ENCODE measurements around the gene FRMD4A.
A peak's percentile ranks its signal among the peaks of the same experiment; 100 is the strongest.

The FRMD4A gene

DNA sequence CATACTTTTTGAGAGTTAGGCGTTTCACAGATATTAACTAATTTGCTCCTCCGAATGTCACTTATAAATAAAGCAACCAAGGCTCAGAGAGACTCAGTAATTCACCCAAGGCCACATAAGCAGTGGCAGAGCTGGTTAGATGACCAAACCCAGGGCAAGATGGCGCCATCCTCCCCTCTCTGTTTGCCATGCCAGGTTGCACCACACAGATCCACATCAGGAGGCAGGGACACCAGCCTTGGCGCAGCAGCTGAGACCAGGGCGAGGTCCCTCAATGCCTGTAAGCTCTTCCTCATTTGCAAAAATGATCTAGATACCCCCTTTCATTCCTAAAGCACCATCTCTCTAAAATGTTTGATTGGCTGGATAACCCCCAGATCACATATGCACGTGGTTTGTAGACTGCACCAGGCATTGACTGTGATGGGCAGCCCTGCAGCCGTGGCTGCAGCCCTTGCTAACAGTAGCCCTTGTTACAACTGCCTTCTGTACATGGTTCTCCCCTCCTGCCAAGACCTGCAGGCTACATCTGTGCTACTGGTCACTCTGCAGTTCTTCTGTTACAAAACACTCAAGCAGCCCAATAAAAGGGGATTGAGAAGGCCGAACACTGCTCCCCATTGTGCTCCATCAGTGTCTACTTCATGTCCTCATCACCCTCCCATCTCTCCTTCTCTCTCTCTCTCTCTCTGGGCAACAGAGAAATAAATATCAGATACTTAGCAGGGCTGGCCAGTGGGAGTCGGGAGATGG lies 445.3 kb downstream of the FRMD4A start:
- WGBS = 94% methylated on average over 9 of the region's 9 CpGs
- Histone ChIP-seq H3K4me3 (ENCODE audit: low read length) (no peak overlapping the region), H3K4me1 (ENCODE audit: insufficient read depth, low read length) (peaks cover 57% of the 10 kb centered on the region)

DNA sequence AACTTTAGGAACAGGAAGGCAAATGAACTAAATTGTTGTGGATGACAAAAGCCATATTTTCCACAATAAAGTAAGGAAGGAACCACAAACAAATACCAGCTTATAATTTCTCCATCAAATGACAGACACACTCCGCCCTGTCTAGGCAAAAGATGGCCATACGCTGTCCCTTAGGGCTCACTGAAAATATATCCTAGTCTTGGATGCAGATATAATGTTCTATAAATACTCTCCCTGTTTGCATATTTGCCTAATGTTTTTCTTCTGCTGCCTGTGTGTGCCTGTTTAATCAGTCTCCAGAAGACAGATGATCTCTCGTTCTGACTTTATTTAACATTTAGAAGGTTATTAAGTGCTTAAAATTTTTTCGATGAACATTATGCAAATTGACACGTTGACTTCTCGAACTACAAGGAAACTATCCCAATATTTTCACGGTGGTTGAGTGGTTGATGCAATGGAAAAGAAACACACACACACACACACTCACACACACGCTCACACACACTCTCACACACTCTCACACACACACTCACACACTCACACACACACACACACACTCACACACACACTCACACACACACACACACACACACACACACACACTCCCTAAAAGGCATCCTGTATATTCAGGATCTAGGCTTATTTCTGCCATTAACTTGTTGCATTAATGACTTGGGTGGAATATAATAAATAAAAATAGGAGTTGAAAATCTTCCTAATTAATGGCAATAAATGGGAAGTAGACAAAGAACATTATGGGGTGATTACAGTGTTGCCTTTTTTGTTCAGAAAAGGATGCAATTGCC lies 446.9 kb downstream of the FRMD4A start:
- WGBS = 85% methylated on average over 6 of the region's 8 CpGs
- Histone ChIP-seq H3K4me1 (ENCODE audit: insufficient read depth, low read length) (peaks cover 46% of the 10 kb centered on the region), H3K27me3 (ENCODE audit: insufficient read depth, low read length) (no peaks in the 10 kb centered on the region), H3K36me3 (ENCODE audit: insufficient read depth, low read length) (peaks cover 9% of the 10 kb centered on the region; the same call in 1 of the 2 replicates), H3K4me3 (ENCODE audit: low read length) (no peak overlapping the region), H3K27ac (ENCODE audit: low read depth, low read length) (peak overlapping the region; percentile 97), H3K9me3 (ENCODE audit: insufficient read depth, low read depth, low read length) (no peaks in the 10 kb centered on the region), H3K9ac (ENCODE audit: low read depth, low read length) (peak overlapping the region; percentile 67; the same call in 1 of the 2 replicates)

More for the DNA sequence above, 445.3 kb downstream of the FRMD4A start:
- H3K27me3 ChIP-seq (ENCODE audit: insufficient read depth, low read length) = peaks cover 9% of the 10 kb centered on the region; the same call in 1 of the 2 replicates
- H3K9me3 ChIP-seq (ENCODE audit: insufficient read depth, low read depth, low read length) = no peaks in the 10 kb centered on the region
- peaks cover 11% of the 10 kb centered on the region; the same call in 1 of the 2 replicates for H3K36me3 ChIP-seq (ENCODE audit: insufficient read depth, low read length)
- no peak overlapping the region for H3K27ac ChIP-seq (ENCODE audit: low read depth, low read length)
- no peak overlapping the region for H3K9ac ChIP-seq (ENCODE audit: low read depth, low read length)

DNA sequence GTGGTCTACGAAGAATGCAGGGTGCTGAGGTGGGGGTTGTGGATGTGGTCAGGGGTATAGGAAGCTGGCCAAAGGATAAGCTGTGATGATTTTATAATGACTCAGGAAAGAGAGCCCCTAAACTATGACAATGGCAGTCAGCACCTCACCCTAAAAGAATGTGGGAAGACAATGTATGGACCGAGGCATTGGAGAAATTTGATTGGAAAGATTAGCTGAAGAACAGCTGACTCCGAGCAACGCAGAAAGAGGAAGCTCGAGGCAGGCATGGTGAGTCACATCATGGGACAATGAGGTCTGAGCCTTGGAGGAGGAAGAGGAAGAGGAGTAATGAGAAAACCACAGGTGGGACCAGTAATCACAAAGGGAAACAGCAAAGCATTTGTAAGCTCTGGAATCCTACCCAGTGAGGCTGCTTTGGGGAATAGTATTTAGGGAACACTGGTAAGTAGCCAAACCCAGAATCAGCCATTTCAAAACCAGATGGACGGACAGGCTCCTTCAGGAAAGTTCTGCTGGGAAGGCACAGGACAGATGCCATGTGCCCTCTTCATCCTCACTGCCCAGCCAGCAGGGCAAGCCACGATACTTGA lies 448.5 kb downstream of the FRMD4A start:
- Histone ChIP-seq H3K4me3 (ENCODE audit: low read length) (peak overlapping the region; percentile 12), H3K36me3 (ENCODE audit: insufficient read depth, low read length) (peaks cover 9% of the 10 kb centered on the region; the same call in 1 of the 2 replicates), H3K9me3 (ENCODE audit: insufficient read depth, low read depth, low read length) (no peaks in the 10 kb centered on the region), H3K27me3 (ENCODE audit: insufficient read depth, low read length) (no peaks in the 10 kb centered on the region), H3K9ac (ENCODE audit: low read depth, low read length) (peak overlapping the region; percentile 83), H3K4me1 (ENCODE audit: insufficient read depth, low read length) (peaks cover 53% of the 10 kb centered on the region), H3K27ac (ENCODE audit: low read depth, low read length) (peak overlapping the region; percentile 97)
- 14% methylated on average over 7 of the region's 7 CpGs for WGBS

DNA sequence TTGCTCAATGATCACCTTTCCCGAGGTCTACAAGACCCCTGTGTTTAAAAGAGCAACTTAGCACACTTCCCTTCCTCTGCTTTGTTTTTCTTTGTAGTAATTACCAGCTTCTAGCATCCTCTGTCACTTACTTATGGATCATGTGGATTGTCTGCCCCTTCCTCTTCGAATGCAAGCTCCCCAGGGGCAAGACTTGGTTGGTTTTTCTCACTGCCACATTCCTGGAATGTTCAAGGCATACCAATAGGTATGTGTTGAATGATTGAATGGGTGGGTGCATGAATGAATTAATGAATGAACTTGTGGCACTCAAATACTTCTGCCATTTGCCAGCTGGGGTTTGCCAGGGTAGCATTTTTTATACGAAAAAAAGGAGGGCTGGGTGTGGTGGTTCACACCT lies 450.0 kb downstream of the FRMD4A start:
- peak overlapping the region; percentile 97 for H3K27ac ChIP-seq (ENCODE audit: low read depth, low read length)
- no peak overlapping the region for H3K4me3 ChIP-seq (ENCODE audit: low read length)
- WGBS = 84% methylated on average over 3 of the region's 3 CpGs

GRCh38 chr10:13877154-13877909 lies 453.4 kb downstream of the FRMD4A start:
- Histone ChIP-seq H3K9ac (ENCODE audit: low read depth, low read length) (no peak overlapping the region), H3K27ac (ENCODE audit: low read depth, low read length) (no peak overlapping the region), H3K4me1 (ENCODE audit: insufficient read depth, low read length) (peaks cover 35% of the 10 kb centered on the region), H3K36me3 (ENCODE audit: insufficient read depth, low read length) (peaks cover 5% of the 10 kb centered on the region; the same call in 1 of the 2 replicates), H3K9me3 (ENCODE audit: insufficient read depth, low read depth, low read length) (no peaks in the 10 kb centered on the region), H3K4me3 (ENCODE audit: low read length) (no peak overlapping the region), H3K27me3 (ENCODE audit: insufficient read depth, low read length) (no peaks in the 10 kb centered on the region)
- 90% methylated on average over 11 of the region's 11 CpGs for WGBS

More for the DNA sequence above, 450.0 kb downstream of the FRMD4A start:
- peaks cover 53% of the 10 kb centered on the region for H3K4me1 ChIP-seq (ENCODE audit: insufficient read depth, low read length)
- H3K27me3 ChIP-seq (ENCODE audit: insufficient read depth, low read length) = no peaks in the 10 kb centered on the region
- peaks cover 5% of the 10 kb centered on the region; the same call in 1 of the 2 replicates for H3K36me3 ChIP-seq (ENCODE audit: insufficient read depth, low read length)
- peak overlapping the region; percentile 83; the same call in 1 of the 2 replicates for H3K9ac ChIP-seq (ENCODE audit: low read depth, low read length)
- H3K9me3 ChIP-seq (ENCODE audit: insufficient read depth, low read depth, low read length) = no peaks in the 10 kb centered on the region

- H3K4me1 ChIP-seq (ENCODE audit: insufficient read depth, low read length) = peaks cover 15% of the 10 kb centered on the region; the same call in 1 of the 2 replicates
- no peaks in the 10 kb centered on the region for H3K27me3 ChIP-seq (ENCODE audit: insufficient read depth, low read length)
- H3K9ac ChIP-seq (ENCODE audit: low read depth, low read length) = no peak overlapping the region
- no peaks in the 10 kb centered on the region for H3K9me3 ChIP-seq (ENCODE audit: insufficient read depth, low read depth, low read length)
- 99% methylated on average over 6 of the region's 6 CpGs for WGBS
- no peak overlapping the region for H3K27ac ChIP-seq (ENCODE audit: low read depth, low read length)
- no peak overlapping the region for H3K4me3 ChIP-seq (ENCODE audit: low read length)
- H3K36me3 ChIP-seq (ENCODE audit: insufficient read depth, low read length) = no peaks in the 10 kb centered on the region; the same call in 1 of the 2 replicates
Observed at GRCh38 chr10:13873196-13873595, 457.5 kb downstream of the FRMD4A start.

DNA sequence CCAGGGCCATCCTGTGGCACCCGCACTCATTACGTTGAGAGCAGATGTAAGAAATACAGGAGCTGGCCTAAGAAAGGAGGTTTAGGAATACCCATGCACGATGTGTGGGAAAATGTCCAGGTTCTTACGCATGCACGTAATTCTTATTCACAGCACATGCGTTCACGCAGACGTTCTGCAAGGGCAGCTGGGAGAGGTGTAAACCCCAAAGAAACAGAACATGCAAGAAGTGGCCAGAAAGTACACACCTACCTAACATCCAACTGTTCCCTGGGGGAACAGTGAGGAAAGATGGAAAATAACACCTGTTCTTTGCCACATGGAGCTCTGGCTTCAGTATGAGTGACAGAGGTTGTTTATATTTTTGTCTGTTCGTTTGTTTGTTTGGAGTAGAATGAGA lies 458.3 kb downstream of the FRMD4A start:
- H3K36me3 ChIP-seq (ENCODE audit: insufficient read depth, low read length) = no peaks in the 10 kb centered on the region; the same call in 1 of the 2 replicates
- H3K9ac ChIP-seq (ENCODE audit: low read depth, low read length) = no peak overlapping the region
- no peak overlapping the region for H3K27ac ChIP-seq (ENCODE audit: low read depth, low read length)
- no peaks in the 10 kb centered on the region for H3K27me3 ChIP-seq (ENCODE audit: insufficient read depth, low read length)
- H3K4me1 ChIP-seq (ENCODE audit: insufficient read depth, low read length) = peaks cover 8% of the 10 kb centered on the region; the same call in 1 of the 2 replicates
- H3K9me3 ChIP-seq (ENCODE audit: insufficient read depth, low read depth, low read length) = no peaks in the 10 kb centered on the region
- no peak overlapping the region for H3K4me3 ChIP-seq (ENCODE audit: low read length)
- WGBS = 92% methylated on average over 9 of the region's 9 CpGs

GRCh38 chr10:13871776-13872175 lies 458.9 kb downstream of the FRMD4A start:
- H3K4me1 ChIP-seq (ENCODE audit: insufficient read depth, low read length) = peaks cover 8% of the 10 kb centered on the region; the same call in 1 of the 2 replicates
- 95% methylated on average over 11 of the region's 11 CpGs for WGBS
- no peak overlapping the region for H3K9ac ChIP-seq (ENCODE audit: low read depth, low read length)
- H3K27ac ChIP-seq (ENCODE audit: low read depth, low read length) = peak overlapping the region; percentile 30; the same call in 1 of the 2 replicates
- no peaks in the 10 kb centered on the region; the same call in 1 of the 2 replicates for H3K36me3 ChIP-seq (ENCODE audit: insufficient read depth, low read length)
- no peaks in the 10 kb centered on the region for H3K27me3 ChIP-seq (ENCODE audit: insufficient read depth, low read length)
- no peak overlapping the region for H3K4me3 ChIP-seq (ENCODE audit: low read length)
- H3K9me3 ChIP-seq (ENCODE audit: insufficient read depth, low read depth, low read length) = no peaks in the 10 kb centered on the region

- Histone ChIP-seq H3K36me3 (ENCODE audit: insufficient read depth, low read length) (no peaks in the 10 kb centered on the region; the same call in 1 of the 2 replicates), H3K9ac (ENCODE audit: low read depth, low read length) (no peak overlapping the region), H3K27ac (ENCODE audit: low read depth, low read length) (no peak overlapping the region), H3K9me3 (ENCODE audit: insufficient read depth, low read depth, low read length) (no peaks in the 10 kb centered on the region), H3K27me3 (ENCODE audit: insufficient read depth, low read length) (no peaks in the 10 kb centered on the region), H3K4me1 (ENCODE audit: insufficient read depth, low read length) (peaks cover 14% of the 10 kb centered on the region; the same call in 1 of the 2 replicates), H3K4me3 (ENCODE audit: low read length) (no peak overlapping the region)
- WGBS = 90% methylated on average over 9 of the region's 9 CpGs
Observed at GRCh38 chr10:13871011-13871410, 459.7 kb downstream of the FRMD4A start.

- Histone ChIP-seq H3K27ac (ENCODE audit: low read depth, low read length) (no peak overlapping the region), H3K27me3 (ENCODE audit: insufficient read depth, low read length) (no peaks in the 10 kb centered on the region), H3K9ac (ENCODE audit: low read depth, low read length) (no peak overlapping the region), H3K36me3 (ENCODE audit: insufficient read depth, low read length) (no peaks in the 10 kb centered on the region; the same call in 1 of the 2 replicates), H3K9me3 (ENCODE audit: insufficient read depth, low read depth, low read length) (no peaks in the 10 kb centered on the region), H3K4me3 (ENCODE audit: low read length) (no peak overlapping the region), H3K4me1 (ENCODE audit: insufficient read depth, low read length) (peaks cover 12% of the 10 kb centered on the region; the same call in 1 of the 2 replicates)
- WGBS = 96% methylated on average over 12 of the region's 12 CpGs
Observed at GRCh38 chr10:13869295-13869664, 461.4 kb downstream of the FRMD4A start.

Data from HUES64 (cell line).